Stimulated activated CD4-positive, alpha-beta T cell treated with anti-CD3 and anti-CD28 coated beads, Interleukin-15, amount 100 ng/mL, for 48 hours (primary cell): ENCODE measurements around the gene NODAL.

ENCODE experiments used
- DNase-seq, 2 donors: peaks; one replicate each; pipeline ENCODE4 v3.0.0-alpha.2; 2020; ENCODE audit warnings: low read depth in 2 of 2

Gene NODAL

GRCh38 chr10:70433581-70434280 is 7.8 kb downstream of the NODAL start:
- no peak for DNase-seq

- DNase-seq: no peak
These were observed 8.8 kb downstream of the NODAL start for GRCh38 chr10:70432561-70433263.

- DNase-seq: no peak
These were observed 9.4 kb downstream of the NODAL start for GRCh38 chr10:70432101-70432500.

GRCh38 chr10:70430493-70431445 is 10.7 kb downstream of the NODAL start:
- DNase-seq: no peak

- no peak for DNase-seq
These were observed 14.7 kb downstream of the NODAL start for GRCh38 chr10:70426823-70427222.

GRCh38 chr10:70425096-70425495 is 16.4 kb downstream of the NODAL start:
- DNase-seq: no peak

GRCh38 chr10:70424320-70424719 is 17.2 kb downstream of the NODAL start:
- DNase-seq: no peak

- DNase-seq: no peak
These were observed 22.8 kb downstream of the NODAL start for GRCh38 chr10:70418713-70419112.

- DNase-seq: no peak
These were observed 23.3 kb downstream of the NODAL start for GRCh38 chr10:70418229-70418628.

- no peak for DNase-seq
These were observed 23.9 kb downstream of the NODAL start for GRCh38 chr10:70417568-70417967.

GRCh38 chr10:70412356-70412755 is 29.1 kb downstream of the NODAL start:
- DNase-seq: no peak

- no peak for DNase-seq
These were observed 30.9 kb downstream of the NODAL start for GRCh38 chr10:70410608-70411007.

GRCh38 chr10:70409772-70410171 is 31.7 kb downstream of the NODAL start:
- DNase-seq: no peak

GRCh38 chr10:70405037-70405824 is 36.2 kb downstream of the NODAL start:
- DNase-seq: no peak

- DNase-seq: no peak
These were observed 36.8 kb downstream of the NODAL start for GRCh38 chr10:70404787-70405036.

- DNase-seq: peak; percentile 94 to 99
These were observed 37.3 kb downstream of the NODAL start, which contains the start of gene EIF4EBP2 for GRCh38 chr10:70404036-70404786. Gene EIF4EBP2 (plus strand): TSS chr10:70404145. CDS start chr10:70404402, 257 bp downstream.

GRCh38 chr10:70403483-70404035 is 37.9 kb downstream of the NODAL start:
- no peak for DNase-seq

- no peak for DNase-seq
These were observed 42.3 kb downstream of the NODAL start for GRCh38 chr10:70399177-70399576.

- DNase-seq: no peak
These were observed 45.3 kb downstream of the NODAL start for GRCh38 chr10:70396140-70396539.

- no peak for DNase-seq
These were observed 49.8 kb downstream of the NODAL start for GRCh38 chr10:70391654-70392053.
